ENCODE data around the gene GRID1. TPM values are rescaled to one million over a fixed set of nuclear protein-coding genes. Genes with fewer than 3 reads are reported as not detected.

Gene GRID1
- total and polyA plus RNA-seq, 11 donors = 0.69 to 3.4 (median 1.6) TPM

GRCh38 chr10:85643171-85643844 is 723.3 kb downstream of the GRID1 start:
- 76 to 88% (median 86%) methylated on average over 4 of the region's 4 CpGs for WGBS, 4 donors
- H3K4me3 ChIP-seq = no peak overlapping the region
- no peaks in the 10 kb centered on the region for H3K9me3 ChIP-seq
- TF ChIP-seq POLR2A (IDR thresholded peaks at IDR 0.05) (no peak), CTCF (IDR thresholded peaks at IDR 0.05) (no peak)
- no peaks in the 10 kb centered on the region for H3K36me3 ChIP-seq
- intact Hi-C loops (cut with DNase I) = no loop called here
- H3K27me3 ChIP-seq = no peaks in the 10 kb centered on the region
- H3K4me1 ChIP-seq = peaks cover 0 to 14% (median 0%) of the 10 kb centered on the region in 12 donors
- no peak for ATAC-seq
- DNase-seq = no peak
- no peak overlapping the region for H3K27ac ChIP-seq

- H3K27ac ChIP-seq = no peak overlapping the region
- TF ChIP-seq CTCF (IDR thresholded peaks at IDR 0.05) = no peak
- no peak for TF ChIP-seq POLR2A (IDR thresholded peaks at IDR 0.05)
- H3K36me3 ChIP-seq = no peaks in the 10 kb centered on the region
- WGBS, 4 donors = 46 to 52% (median 50%) methylated on average over 4 of the region's 4 CpGs
- H3K4me1 ChIP-seq = peaks cover 0 to 14% (median 0%) of the 10 kb centered on the region in 12 donors
- intact Hi-C loops (cut with DNase I) = no loop called here
- no peak for DNase-seq
- H3K4me3 ChIP-seq = no peak overlapping the region
- no peaks in the 10 kb centered on the region for H3K27me3 ChIP-seq
- no peaks in the 10 kb centered on the region for H3K9me3 ChIP-seq
- peak in 2 of 4 donors; percentile 20 to 41 for ATAC-seq
These were observed 724.0 kb downstream of the GRID1 start for GRCh38 chr10:85642421-85643170.

GRCh38 chr10:85642082-85642420 is 724.5 kb downstream of the GRID1 start:
- ATAC-seq = no peak

More at GRCh38 chr10:85642082-85642420, 724.5 kb downstream of the GRID1 start:
- H3K36me3 ChIP-seq = no peaks in the 10 kb centered on the region
- no peak for DNase-seq
- no peak overlapping the region for H3K27ac ChIP-seq
- TF ChIP-seq CTCF (IDR thresholded peaks at IDR 0.05) (no peak), POLR2A (IDR thresholded peaks at IDR 0.05) (no peak)
- H3K27me3 ChIP-seq = no peaks in the 10 kb centered on the region
- no peaks in the 10 kb centered on the region for H3K9me3 ChIP-seq
- peaks cover 0 to 14% (median 0%) of the 10 kb centered on the region in 12 donors for H3K4me1 ChIP-seq
- intact Hi-C loops (cut with DNase I) = no loop called here
- WGBS, 4 donors = 62 to 76% (median 66%) methylated on average over 1 of the region's 1 CpG
- no peak overlapping the region for H3K4me3 ChIP-seq
